AG04450 (cell line): ENCODE results near the gene MGLL. TPM values are rescaled to one million over a fixed set of nuclear protein-coding genes. Genes with fewer than 3 reads are reported as not detected.
A peak's percentile ranks its signal among the peaks of the same experiment; 100 is the strongest.

Experiments
- CTCF ChIA-PET: fragments of 300-600, 350-600 bp; formaldehyde crosslinking; extraction: SDS; loops from one replicate; lab custom pipeline; 2022; ENCODE audit warnings: antibody characterized with exemption, inconsistent platforms; lab: Charles Lee
- POLR2A ChIA-PET: fragments of 350-600 bp; formaldehyde crosslinking; extraction: SDS; loops from one replicate; lab custom pipeline; 2021; ENCODE audit warnings: antibody characterized with exemption, inconsistent platforms; lab: Yijun Ruan, JAX
- DNase-seq: peaks from one replicate; pipeline ENCODE4 v3.0.0-alpha.2; 2011; ENCODE audit warnings: low read depth, low spot score
- H3K27ac ChIP-seq: one replicate; pipeline ENCODE4 v1.5.1; 2012; ENCODE audit warnings: low read depth, low read length, control low read depth
- H3K27me3 ChIP-seq: one replicate; pipeline ENCODE4 v1.6.0; 2012; ENCODE audit warnings: low read length; ENCODE audit not compliant: control insufficient read depth, insufficient read depth
- H3K4me3 ChIP-seq: 2 replicates; pipeline ENCODE4 v1.5.1; 2011; ENCODE audit warnings: mild to moderate bottlenecking, low read depth, low read length, control low read depth
- H3K9me3 ChIP-seq: 2 replicates; pipeline ENCODE4 v1.5.1; 2012; ENCODE audit warnings: low read length; ENCODE audit not compliant: control insufficient read depth, insufficient read depth
- polyA plus RNA-seq: library from polyadenylated mRNA; depleted of rRNA; stranded (reverse); fragments of >200 nt; gene quantifications from 2 replicates; pipeline ENCODE4 v1.2.3, GENCODE V29; 2011
- TF ChIP-seq, protein P1 (sequence below): IDR thresholded peaks from 2 replicates; pipeline ENCODE4 v1.5.1; 2011; ENCODE audit warnings: low read depth, low read length, control low read depth, inconsistent platforms

MGLL gene
- polyA plus RNA-seq, 1 experiment = 49.1 TPM

DNA sequence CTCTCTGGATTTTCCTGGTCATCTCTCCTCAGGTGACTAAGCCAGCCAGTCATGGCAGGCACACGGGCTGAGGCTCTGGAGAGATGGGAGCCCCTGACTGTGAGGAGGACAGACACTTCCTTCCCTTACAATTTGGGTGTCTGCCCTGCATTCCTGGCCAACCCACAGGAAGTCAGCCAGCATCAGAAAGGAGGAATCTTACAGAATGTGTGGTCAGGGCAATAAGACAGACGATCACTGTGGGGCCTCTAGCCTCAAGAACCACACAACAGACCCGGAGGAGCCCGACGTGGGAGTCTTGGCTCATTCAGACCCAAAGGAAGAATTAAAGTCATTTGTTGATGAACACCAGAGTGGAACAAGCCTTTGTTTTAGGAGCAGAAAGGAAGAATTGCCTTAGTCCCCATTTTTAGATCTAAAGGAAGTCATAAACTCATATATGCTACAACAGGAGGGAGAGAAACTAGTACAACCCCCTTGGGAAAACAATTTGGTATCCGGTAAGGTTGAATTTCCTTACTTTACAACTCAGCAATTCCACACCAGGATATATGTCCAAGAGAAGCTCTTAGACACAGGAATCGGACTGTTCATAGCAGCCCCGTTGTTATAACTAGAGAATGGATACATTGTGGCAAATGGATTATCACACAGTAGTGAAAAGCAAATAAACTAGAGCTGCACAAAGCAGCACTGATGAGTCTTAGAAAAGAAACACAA, 87.4 kb downstream of the MGLL start:
- CTCF ChIA-PET = interaction anchor here (1.7 kb wide), 1 partner anchor 52 kb away, joined by 3 read pairs; no protein-coding TSS in a partner anchor
- H3K27me3 ChIP-seq = no peaks in the 10 kb centered on the region
- POLR2A ChIA-PET = interaction anchor here (0.9 to 2.3 kb wide), 3 partner anchors 33 to 65 kb away, joined by 3 to 14 read pairs (median 3); no protein-coding TSS in a partner anchor
- TF ChIP-seq, protein P1, sequence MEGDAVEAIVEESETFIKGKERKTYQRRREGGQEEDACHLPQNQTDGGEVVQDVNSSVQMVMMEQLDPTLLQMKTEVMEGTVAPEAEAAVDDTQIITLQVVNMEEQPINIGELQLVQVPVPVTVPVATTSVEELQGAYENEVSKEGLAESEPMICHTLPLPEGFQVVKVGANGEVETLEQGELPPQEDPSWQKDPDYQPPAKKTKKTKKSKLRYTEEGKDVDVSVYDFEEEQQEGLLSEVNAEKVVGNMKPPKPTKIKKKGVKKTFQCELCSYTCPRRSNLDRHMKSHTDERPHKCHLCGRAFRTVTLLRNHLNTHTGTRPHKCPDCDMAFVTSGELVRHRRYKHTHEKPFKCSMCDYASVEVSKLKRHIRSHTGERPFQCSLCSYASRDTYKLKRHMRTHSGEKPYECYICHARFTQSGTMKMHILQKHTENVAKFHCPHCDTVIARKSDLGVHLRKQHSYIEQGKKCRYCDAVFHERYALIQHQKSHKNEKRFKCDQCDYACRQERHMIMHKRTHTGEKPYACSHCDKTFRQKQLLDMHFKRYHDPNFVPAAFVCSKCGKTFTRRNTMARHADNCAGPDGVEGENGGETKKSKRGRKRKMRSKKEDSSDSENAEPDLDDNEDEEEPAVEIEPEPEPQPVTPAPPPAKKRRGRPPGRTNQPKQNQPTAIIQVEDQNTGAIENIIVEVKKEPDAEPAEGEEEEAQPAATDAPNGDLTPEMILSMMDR = no peak
- H3K9me3 ChIP-seq = no peaks in the 10 kb centered on the region
- no peak overlapping the region; the same call in 1 of the 2 replicates for H3K4me3 ChIP-seq
- peak; percentile 85 for DNase-seq
- peak overlapping the region; percentile 93 for H3K27ac ChIP-seq

DNA sequence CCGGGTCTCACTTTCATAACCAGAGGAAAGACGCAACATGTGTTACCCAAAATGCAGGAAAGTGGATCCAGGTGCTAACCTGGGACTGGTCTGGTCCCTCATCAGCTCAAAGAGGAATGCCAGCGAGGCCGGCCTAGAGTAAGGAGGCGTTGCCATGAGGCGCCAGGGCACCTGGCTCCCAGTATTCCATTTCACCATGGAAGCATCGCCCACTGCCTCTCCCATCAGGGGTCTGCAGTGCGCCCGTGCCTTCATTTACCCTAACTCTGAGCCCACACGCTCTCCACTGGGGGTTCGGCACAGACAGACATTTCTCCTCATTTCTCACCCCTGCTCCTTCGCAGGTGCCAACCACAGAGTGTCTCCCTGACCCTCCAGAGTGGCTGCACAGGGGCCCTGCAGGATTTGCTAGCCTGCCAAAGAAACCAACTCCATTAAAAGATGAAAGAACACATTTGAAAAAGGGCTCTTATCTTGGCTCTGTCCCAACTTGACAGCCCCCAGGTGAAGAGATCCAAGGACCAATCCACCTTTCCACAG, 88.1 kb downstream of the MGLL start:
- DNase-seq = no peak
- no peaks in the 10 kb centered on the region for H3K27me3 ChIP-seq
- no peak overlapping the region for H3K4me3 ChIP-seq
- TF ChIP-seq, protein P1 = no peak
- no peaks in the 10 kb centered on the region for H3K9me3 ChIP-seq
- CTCF ChIA-PET = no interaction called here
- POLR2A ChIA-PET = no interaction called here
- peak overlapping the region; percentile 93 for H3K27ac ChIP-seq

DNA sequence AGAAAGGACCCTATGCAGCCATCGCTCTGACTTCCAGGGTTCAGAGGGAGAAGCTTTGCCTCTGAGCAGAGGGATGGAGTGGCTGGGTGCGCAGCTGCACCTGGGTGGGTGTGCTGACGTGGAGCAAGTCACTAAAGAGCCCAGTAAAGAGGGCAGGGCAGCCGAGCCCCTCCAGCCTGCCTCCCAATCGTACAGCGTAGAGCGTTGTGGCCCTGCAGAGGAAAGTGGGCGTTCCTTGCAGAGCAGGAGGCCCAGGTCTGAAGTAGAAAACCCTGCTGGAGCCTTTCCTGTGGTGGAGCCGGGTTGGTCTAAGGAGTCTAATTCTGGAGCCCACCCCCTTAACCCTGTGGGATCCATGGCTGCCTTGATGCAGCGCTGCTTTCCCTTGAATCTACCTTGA, 88.5 kb downstream of the MGLL start:
- POLR2A ChIA-PET = no interaction called here
- no peak for DNase-seq
- Histone ChIP-seq H3K27me3 (no peaks in the 10 kb centered on the region), H3K9me3 (no peaks in the 10 kb centered on the region), H3K27ac (no peak overlapping the region), H3K4me3 (no peak overlapping the region)
- CTCF ChIA-PET = no interaction called here
- TF ChIP-seq, protein P1 = no peak

DNA sequence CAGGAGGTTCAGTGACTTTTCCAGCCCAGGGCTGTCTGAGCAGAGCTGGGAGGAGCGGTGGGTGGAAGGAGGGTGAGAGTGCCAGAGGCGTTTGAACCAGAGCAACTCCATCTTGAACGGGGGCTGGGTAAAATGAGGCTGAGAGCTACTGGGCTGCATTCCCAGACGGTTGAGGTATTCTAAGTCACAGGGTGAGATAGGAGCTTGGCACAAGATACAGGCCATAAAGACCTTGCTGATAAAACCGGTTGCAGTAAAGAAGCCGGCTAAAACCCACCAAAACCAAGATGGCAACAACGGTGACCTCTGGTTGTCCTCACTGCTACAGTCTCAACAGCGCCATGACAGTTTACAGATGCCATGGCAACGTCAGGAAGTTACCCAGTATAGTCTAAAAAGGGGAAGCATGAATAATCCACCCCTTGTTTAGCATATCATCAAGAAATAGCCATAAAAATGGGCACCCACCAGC, 89.4 kb downstream of the MGLL start:
- TF ChIP-seq, protein P1 = no peak
- ChIA-PET CTCF (no interaction called here), POLR2A (no interaction called here)
- no peaks in the 10 kb centered on the region for H3K27me3 ChIP-seq
- H3K4me3 ChIP-seq = no peak overlapping the region
- no peak for DNase-seq
- no peaks in the 10 kb centered on the region for H3K9me3 ChIP-seq
- no peak overlapping the region for H3K27ac ChIP-seq

DNA sequence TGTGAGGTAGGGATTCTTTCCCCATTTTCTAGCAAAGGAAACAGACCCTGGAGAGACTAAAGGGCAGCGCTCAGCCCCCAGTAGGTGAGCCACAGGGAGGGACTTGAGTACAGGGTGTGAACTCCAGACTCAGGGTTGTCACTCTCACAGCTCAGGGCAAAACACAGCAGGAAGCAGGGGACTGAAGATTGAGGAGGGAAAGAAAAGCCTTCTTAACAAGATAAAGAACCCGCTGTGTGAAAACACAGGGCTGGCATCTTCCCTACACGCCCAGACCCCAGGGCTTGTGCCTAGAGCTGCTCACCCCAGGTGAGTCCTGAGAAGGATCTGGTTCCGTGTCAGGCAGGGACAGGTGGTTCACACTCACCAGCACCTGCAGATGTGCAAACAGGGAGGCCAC, 90.0 kb downstream of the MGLL start:
- H3K9me3 ChIP-seq = no peaks in the 10 kb centered on the region
- H3K4me3 ChIP-seq = no peak overlapping the region
- no peak overlapping the region for H3K27ac ChIP-seq
- CTCF ChIA-PET = no interaction called here
- TF ChIP-seq, protein P1 = no peak
- no peaks in the 10 kb centered on the region for H3K27me3 ChIP-seq
- no peak for DNase-seq
- POLR2A ChIA-PET = no interaction called here
